ENCODE measurements around the gene PRKACB.

DNA sequence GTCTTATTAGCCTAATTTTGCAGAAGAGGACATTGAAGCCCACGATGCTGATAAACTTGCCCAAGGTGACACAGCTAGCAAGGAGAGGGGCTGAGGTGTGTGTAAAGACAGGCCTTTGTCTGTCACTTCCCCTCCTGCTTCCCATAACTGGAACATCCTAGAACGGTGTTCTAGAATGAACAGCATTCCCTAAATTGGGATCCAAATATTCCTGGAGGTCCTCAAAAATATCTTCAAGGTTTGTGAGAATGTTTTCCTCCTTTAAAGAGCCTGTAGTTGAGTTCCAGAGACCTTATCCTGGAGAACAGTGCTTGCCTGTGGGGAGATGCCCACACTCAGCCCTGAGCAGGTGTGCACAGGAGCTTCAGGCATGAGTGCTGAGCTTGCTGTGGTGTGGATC, 115.9 kb downstream of the PRKACB start:
- TF ChIP-seq, protein P1, sequence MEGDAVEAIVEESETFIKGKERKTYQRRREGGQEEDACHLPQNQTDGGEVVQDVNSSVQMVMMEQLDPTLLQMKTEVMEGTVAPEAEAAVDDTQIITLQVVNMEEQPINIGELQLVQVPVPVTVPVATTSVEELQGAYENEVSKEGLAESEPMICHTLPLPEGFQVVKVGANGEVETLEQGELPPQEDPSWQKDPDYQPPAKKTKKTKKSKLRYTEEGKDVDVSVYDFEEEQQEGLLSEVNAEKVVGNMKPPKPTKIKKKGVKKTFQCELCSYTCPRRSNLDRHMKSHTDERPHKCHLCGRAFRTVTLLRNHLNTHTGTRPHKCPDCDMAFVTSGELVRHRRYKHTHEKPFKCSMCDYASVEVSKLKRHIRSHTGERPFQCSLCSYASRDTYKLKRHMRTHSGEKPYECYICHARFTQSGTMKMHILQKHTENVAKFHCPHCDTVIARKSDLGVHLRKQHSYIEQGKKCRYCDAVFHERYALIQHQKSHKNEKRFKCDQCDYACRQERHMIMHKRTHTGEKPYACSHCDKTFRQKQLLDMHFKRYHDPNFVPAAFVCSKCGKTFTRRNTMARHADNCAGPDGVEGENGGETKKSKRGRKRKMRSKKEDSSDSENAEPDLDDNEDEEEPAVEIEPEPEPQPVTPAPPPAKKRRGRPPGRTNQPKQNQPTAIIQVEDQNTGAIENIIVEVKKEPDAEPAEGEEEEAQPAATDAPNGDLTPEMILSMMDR (IDR thresholded peaks at IDR 0.05; ENCODE audit: borderline replicate concordance, extremely low read depth, low read length, poor library complexity, severe bottlenecking): no peak
- TF ChIP-seq EZH2 (IDR thresholded peaks at IDR 0.05; ENCODE audit: borderline replicate concordance, low read depth, low read length, severe bottlenecking): no peak

All from DND-41 (cell line).